Stromal cell of bone marrow (primary cell): Measurements from ENCODE around the gene CYP2W1.

ENCODE experiments used
- DNase-seq: peaks from one replicate; pipeline ENCODE4 v3.0.0-alpha.2; 2012; ENCODE audit warnings: low read depth

Gene CYP2W1

DNA sequence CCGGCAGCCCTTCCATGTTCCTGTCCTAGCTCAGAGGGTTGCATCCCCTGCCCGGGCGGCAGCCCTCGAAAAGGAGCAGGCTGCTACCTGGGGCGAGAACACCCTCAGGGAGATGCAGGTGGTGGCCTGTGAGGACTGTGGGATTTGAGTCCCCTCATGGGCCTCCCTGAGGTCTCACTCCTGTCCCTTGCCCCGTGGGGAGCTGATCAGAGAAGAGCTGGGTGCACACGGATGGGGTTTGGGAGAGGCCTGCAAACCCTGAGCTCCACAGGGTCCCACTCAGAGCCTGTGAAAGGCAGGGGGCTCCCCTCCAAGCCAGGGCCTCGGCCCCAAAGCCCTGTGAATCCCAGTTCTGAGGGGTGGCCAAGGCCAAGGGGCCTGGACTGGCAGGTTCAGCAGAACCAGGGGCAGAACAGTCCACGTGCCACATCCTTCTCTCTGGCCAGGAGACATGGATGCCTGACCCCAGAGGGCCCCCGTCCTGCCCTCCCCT, 424 bp upstream of the CYP2W1 start:
- no peak for DNase-seq

DNA sequence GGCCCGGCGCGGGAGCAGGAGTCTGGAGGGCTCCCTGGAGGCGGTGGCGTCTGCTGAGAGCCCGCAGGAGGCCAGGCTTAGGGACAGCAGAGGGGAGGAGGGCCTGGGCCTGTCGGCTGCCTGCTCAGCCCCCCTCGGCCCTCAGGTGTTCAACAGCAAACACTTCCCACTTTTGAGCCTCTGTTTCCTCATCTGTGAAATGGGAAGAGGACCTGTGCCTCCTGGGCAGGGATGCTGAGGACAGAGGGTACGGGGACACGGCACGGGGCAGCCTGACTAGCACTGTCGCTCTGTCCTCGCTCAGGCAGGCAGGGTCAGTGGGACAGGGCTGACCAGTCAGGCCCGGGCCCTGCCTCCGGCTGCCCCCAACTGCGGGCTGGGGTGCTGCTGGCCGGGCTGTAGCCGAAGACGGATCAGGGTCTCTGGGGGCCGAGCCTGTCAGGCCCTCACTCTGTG, 663 bp downstream of the CYP2W1 start:
- no peak for DNase-seq

DNA sequence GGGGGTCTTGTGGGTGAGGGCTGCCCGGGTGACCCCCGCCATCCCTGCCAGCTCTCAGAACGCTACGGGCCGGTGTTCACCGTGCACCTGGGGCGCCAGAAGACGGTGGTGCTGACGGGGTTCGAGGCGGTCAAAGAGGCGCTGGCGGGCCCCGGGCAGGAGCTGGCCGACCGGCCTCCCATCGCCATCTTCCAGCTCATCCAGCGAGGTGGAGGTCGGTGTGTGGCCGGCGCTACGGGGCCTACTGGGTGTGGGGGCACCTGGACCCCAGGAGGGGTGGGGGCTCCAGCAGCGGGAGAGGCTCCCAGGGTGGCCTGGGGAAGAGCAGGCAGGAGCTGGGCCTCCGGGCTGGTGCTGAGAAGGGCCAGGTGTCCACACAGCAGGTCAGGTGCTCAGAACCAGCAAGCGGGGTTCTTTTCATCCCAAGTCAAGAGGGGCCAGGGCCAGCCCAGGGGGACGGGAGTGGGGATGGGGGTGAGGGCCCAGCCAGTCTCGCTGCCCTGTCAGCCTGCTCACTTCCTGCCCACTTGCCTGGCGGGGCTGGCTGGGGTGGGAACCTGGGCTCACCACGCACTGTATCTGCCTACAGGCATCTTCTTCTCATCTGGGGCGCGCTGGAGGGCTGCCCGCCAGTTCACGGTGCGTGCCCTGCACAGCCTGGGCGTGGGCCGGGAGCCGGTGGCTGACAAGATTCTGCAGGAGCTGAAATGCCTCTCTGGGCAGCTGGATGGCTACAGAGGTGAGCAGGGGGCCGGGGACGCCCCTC, 1.6 kb downstream of the CYP2W1 start:
- no peak for DNase-seq

DNA sequence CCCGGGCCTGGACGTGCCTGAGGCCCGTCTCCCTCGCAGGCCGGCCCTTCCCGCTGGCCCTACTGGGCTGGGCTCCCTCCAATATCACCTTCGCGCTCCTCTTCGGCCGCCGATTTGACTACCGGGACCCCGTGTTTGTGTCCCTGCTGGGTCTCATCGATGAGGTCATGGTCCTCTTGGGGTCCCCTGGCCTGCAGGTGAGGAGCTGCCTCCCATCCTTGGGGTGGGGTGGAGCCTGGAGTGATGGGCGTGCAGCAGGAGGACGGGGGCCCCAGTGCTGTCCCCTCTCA, 2.1 kb downstream of the CYP2W1 start:
- no peak for DNase-seq

DNA sequence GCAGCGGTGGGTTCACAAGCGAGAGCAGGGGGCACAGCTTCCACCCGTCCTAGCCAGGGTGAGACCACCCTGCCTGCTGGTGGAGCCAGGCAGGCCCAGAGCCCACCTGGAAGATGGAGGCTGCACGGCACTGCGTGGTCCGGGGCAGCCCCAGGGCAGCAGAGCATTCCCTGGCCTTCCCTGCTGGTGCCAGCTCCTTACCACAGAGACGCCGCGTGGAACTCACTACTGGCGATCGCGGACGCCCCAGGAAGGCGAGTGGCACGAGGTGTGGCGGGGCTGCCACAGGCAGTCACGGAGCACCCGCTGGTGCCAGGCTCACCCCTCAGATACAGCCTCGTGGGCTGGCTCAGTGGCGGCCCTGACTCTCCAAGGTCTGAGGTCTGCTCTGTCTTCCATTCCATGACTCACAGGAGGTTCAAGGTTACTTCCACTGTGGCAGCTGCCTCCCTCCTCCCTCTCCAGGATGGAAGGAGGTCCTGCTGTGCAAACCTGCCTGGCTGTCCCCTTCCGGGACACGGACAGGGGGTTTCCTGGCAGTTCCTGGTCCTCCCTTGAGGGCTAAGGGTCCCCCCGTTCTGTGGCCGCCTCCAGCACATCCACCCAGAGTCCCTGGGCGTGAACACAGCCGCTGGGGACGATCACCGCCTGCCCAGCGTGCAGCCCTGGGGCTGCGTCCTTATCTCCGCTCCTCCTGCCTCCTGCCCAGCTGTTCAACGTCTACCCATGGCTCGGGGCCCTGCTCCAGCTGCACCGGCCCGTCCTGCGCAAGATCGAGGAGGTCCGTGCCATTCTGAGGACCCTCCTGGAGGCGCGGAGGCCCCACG, 3.1 kb downstream of the CYP2W1 start:
- DNase-seq = no peak

DNA sequence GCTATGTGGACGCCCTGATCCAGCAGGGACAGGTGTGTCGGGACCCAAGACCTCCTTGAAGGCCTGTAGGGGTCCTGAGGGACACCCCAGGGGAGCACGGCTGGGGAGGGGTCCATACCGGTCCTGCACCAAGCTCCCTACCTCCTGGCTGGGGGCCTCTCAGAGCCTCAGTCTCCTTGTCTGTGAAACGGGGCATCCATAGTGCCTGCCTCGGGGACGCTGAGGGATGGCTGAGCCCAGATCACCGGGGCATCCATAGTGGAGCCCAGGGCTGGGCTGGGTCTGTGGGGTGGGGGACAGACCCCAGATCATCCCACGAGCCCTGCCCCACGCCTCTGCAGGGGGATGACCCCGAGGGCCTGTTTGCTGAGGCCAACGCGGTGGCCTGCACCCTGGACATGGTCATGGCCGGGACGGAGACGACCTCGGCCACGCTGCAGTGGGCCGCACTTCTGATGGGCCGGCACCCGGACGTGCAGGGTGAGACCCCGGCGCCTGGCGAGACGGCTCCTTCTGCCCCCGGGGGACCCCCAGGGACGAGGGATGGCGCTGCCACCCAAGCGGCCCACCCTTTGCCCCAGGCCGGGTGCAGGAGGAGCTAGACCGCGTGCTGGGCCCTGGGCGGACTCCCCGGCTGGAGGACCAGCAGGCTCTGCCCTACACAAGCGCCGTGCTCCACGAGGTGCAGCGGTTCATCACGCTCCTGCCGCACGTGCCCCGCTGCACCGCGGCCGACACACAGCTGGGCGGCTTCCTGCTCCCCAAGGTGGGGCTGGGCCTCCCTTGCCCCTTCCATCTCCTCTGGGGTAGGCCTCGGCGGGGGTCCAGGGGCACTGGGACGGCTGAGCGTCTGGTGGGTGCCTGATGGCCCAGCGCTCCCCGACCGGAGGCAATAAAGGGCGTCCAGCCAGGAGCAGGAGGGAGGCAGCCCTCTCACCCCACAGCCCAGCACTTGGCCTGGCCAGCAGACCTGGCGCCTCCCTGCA, 4.1 kb downstream of the CYP2W1 start:
- no peak for DNase-seq

DNA sequence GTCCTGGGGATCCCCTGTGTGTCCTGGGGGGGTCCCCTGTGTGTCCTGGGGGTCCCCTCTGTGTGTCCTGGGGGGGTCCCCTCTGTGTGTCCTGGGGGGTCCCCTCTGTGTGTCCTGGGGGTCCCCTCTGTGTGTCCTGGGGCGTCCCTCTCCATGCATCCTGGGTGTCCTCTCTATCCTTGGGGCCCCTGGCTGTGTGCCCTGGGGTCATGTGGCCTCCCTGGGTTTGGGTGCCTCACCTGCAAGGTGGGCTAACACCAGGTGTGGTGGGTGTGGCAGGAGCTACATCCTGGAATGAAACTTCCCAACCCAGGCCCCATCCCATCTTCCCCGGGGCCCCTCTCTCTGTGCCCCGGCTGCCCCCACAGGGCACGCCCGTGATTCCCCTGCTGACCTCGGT, 4.9 kb downstream of the CYP2W1 start:
- no peak for DNase-seq

DNA sequence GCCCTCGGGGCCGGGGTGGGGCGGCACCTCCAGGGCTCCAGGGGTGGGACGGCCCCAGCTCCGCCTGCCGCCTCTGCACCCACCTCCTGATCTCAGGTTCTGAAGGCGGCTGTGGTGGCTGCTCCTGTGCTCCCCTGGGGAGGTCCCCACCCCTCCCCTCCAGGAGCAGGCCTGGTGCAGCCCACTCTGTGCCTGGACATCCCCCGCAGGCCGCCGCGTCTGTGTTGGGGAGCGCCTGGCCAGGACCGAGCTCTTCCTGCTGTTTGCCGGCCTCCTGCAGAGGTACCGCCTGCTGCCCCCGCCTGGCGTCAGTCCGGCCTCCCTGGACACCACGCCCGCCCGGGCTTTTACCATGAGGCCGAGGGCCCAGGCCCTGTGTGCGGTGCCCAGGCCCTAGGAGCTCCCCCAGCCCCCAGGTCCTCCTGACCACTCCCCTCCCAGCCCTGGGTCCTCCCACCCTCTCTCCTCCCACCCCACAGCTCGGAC, 5.5 kb downstream of the CYP2W1 start:
- no peak for DNase-seq

DNA sequence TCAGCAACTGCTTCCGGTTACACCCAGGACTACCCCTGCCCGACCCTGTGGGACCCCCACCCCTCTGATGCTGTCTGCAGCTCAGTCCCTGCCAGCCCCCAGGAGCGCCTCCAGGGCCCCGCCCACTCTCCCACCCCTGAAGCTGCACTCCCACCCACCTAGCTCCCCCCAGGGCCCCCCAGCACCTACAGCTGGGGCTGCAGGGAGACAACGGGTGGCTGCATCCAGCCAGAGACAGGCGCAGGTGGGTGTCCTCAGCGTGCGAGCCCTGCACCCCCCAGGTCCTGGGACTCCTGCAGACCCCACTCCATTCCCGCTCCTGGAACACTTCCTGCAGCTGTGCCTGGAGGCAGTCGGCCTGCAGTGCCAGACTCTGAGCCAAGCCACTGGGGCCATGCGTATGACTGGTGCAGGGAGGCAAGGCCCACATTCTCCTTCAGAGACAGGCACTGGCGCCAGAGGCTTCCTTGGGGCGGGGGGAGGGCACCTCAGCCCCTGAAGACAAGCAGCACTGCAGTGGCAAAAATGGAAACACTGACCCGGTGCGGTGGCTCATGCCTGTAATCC, 6.1 kb downstream of the CYP2W1 start:
- no peak for DNase-seq

DNA sequence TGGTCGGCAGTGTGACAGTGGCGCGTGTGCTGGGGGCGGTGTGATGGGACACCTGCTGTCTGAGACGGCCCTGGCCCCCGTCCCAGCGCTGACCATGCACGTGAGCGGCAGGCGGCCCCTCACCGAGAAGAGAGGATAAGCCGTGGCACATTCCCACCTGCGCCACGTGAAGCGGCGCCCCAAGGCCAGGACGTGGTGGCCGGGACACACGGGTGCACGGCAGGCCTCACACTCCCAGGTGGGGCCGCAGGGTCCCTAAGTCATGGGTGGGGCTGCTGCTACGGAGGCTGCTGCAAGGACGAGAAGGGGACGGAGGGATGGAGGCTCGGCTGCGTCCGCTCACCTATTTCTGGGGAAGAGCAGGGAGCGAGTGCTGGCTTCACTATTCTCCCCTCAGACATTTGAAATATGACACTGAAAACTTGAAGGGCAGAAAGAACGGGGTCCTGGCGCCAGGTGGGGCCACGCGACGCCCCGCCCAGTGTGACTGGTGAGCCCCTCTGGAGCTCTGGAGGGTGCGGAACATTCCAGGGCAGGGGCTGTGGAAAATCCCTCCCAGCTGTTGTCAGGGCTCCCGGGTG, 7.5 kb downstream of the CYP2W1 start:
- no peak for DNase-seq

DNA sequence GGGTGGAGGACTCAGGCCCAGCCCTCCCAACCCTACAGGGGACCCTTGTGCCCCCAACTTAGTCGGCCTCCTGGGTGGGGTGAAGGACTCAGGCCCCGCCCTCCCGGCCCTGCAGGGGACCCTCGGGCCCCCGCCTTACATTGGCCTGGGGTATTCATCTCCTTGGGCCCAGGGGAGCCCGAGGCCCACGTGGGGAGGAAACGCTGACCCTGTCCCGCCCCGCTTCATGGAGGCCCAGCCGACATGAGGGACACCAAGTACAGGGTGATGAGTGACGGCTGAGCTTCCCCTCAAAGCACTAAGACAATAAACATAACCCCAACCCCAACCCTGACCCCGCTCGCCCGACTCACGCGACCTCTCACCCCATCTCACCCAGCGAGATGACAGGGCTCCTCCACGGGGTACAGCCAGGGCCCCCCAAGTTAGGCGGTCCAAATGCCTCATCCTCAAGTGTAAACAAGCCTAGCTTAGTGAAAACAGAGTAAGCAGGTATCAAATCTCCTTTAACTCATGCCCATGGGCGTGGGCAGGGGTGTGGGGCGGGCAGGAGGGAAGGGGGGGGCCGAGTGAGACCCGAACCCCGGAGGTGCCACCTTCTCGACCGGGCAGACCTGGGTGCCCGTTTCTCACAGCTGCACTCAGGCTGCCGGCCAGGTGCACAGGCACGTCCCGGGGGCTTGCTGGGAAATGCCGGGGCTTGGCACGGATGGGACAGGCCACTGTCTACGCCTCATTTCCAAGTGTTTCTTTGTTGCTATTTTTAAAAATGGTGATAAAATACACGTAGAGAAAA, 8.2 kb downstream of the CYP2W1 start:
- no peak for DNase-seq

DNA sequence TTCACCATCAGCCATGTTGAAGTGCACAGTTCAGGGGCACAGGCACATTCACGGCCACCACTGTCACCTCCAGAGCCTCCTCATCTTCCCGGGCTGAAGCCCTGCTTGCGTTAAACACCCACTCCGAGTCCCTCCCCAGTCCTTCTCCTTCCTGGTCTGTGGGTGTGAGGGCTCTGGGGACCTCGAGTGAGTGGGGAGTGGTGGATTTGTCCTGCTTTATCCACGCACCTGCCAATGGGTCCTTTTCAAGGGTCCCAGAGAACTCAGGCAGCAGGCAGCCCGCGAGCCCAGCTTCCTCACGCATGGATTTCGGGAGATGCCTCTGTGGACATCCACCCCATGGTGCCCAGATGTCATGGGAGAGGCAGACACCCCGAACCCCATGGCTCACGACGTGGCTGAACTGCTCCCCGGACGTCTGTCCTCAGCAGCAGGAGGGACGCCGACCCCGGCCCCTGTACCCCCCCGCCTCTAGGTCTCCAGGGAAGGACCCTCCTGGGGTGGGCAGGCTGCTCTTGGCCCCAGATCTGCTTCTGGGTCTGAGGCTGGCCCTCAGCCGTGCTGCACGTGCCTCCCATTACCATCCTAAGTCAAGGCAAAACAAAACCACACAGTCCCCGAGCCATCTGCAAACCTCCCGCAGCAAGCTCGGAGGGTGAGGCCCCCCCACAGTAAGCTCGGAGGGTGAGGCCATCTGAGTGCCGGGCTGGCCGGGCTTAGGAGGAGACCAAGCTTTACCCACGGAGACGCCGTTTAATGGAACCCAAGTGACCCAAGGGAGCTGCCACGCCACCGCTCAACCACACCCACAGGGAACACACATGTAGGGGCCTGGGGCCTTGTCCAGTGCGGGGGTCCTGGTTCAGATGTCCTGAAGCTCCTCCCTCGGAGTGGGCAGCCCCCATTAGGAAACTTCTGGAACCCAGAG, 9.0 kb downstream of the CYP2W1 start:
- DNase-seq = no peak

DNA sequence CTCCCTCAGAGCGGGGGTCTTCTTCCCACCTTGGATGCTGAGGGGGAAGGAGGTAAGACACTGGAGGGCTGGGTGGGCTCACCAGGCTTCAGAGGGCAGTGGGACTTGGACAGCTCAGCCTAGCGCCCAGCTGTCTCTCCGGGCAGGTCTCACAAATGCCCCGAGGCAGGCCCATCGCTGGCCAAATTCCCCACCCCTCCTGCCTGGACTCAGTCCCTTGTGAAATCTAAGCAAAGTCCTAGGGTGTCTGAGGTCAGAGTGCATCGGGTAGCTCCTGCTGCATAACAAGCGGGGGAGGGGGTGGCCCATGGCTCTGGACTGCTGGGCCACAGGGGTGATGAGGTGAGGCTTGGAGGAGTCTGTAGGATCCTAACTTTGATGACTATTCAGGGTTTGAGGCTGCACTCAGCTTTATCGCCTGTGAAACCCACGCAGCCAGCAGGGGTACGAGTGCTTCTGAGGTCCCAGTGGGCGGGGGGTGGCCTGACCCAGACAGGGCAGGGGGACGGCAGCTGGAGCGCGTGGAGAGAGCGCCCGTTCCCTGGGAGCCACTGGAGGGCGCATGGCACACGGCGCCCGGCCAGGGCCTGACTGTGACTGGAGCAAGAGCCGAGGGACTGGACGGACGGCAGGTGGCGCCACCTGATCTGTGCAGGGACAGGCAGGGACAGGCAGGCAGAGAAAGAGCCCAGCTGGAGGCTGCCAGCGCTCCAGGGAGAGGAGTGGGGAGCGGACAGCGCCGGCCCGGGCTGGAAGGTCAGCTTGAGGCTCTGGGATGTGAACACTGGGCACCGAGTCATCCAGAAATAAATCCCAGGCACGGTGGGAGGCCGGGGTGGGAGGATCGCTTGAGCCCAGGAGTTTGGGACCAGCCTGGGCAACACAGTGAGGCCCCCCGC, 10.0 kb downstream of the CYP2W1 start:
- DNase-seq = peak; percentile 86

DNA sequence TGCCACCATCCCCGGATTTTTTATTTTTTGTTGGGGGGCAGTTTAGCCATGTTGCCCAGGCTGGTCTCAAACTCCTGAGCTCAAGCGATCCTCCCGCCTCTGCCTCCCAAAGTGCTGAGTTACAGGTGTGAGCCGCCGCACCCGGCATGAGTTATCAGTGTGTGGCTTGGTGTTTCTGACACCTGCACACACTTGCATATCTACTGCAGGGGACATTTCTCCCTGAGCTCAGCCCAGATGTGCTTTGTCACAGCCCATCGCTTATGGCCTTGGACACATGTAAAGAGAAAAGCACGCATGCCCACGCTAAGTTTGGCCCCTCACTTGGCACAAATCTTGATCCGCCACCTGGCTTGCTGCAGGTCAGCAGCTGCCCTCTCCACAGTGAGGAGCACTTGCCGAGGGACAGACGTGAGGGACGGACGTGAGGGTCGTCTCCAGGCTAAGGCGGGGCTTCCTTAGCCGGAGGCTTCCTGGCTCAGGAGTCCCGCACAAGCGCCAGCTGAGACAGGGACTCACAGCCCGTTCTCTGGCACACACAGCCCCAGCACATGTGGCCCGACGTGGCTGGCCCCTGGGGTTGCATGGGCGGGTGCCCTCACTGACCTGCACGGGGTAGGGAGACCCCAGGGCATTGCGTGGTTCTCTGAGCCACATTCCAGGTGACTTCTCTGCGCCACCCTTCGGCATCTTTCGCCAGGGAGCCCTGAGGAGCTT, 11.8 kb downstream of the CYP2W1 start:
- DNase-seq = no peak

DNA sequence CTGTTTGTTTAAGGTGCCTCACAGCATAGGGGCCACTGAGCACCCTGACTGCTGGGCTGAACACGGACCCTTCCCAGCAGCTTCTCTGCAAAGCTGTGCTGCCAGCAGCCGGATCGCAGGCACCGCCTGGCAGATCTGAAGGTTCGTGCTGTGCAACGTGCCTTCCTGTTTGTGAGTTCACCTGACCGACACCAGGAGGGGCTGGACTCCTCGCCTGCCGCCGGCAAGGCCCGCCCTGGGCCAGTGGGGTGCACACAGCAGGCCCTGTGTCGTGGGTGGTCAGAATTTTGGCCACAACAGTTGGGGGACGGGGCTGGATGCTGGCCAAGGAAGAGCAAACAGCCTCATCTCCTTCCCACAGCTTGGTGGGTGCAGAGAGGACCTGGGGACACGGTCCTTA, 12.6 kb downstream of the CYP2W1 start:
- DNase-seq = no peak

DNA sequence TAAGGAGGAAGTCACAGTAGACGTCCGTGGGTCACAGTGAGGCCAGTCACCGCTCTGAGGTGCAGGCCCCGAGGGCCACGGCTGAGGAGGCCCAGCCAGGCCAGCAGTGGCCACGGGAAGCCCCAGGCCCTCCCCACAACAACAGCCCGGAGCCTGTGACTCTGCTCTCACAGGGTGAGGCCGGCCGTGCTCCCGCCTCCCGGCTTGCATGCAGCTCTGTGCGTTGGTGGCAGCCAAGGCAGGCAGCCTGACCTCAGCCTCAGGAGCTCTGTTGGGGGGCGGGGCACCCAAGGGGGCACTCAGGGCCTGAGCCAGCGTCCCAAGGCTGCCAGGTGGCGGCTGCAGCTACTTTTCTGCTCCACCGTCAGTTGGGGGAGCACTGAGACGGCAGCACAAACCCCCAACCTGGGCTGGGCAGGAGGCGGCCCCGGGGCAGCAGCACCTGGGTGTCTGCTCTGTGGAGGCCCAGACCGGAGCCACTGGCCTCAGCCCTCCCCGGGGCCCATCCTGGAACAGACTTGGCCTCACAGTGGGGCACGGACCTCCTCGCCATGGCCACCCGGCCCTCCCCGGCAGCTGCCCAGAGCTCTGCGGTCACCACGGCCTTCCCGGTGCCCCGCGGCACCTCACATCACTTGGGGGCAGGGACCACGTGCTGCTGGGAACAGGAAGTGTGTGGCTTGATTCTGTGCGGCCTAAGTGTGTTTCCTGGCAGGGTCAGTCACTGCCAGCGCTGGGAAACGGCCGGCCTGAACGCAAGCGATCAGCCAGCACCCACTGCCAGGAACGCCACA, 13.3 kb downstream of the CYP2W1 start:
- DNase-seq = no peak
